Measurements from ENCODE around the gene SLC1A1.
"Not testable (repeated sequence)": the region's sequence is repeated elsewhere in the genome, so short reads cannot be mapped to it uniquely, and the experiment has no call there.

- TF ChIP-seq CTCF, POLR2A (IDR thresholded peaks at IDR 0.05): not testable (repeated sequence)
Observed at GRCh38 chr9:4536196-4536595, 45.9 kb downstream of the SLC1A1 start.

Measured in uterus (tissue), 2 donors.